ENCODE data around the gene SMAP1.

Gene SMAP1

GRCh38 chr6:70864401-70864800, 196.7 kb downstream of the SMAP1 start:
- no peak overlapping the region for H2AFZ ChIP-seq (ENCODE audit: low read depth, low read length)
- no peak overlapping the region for H3K4me3 ChIP-seq (ENCODE audit: low read length)
- peaks cover 11% of the 10 kb centered on the region for H3K36me3 ChIP-seq (ENCODE audit: insufficient read depth, low read length)
- H3K4me1 ChIP-seq (ENCODE audit: insufficient read depth, low read length), result peaks cover 12% of the 10 kb centered on the region
- H3K9me3 ChIP-seq (ENCODE audit: low read length), result no peaks in the 10 kb centered on the region
- H3K27me3 ChIP-seq (ENCODE audit: insufficient read depth, low read length), result no peaks in the 10 kb centered on the region

GRCh38 chr6:70872469-70872868, 204.8 kb downstream of the SMAP1 start:
- Histone ChIP-seq H3K36me3 (ENCODE audit: insufficient read depth, low read length) (no peaks in the 10 kb centered on the region), H2AFZ (ENCODE audit: low read depth, low read length) (no peak overlapping the region), H3K27me3 (ENCODE audit: insufficient read depth, low read length) (no peaks in the 10 kb centered on the region), H3K4me1 (ENCODE audit: insufficient read depth, low read length) (no peaks in the 10 kb centered on the region), H3K4me3 (ENCODE audit: low read length) (no peak overlapping the region), H3K9me3 (ENCODE audit: low read length) (no peaks in the 10 kb centered on the region)

DNA sequence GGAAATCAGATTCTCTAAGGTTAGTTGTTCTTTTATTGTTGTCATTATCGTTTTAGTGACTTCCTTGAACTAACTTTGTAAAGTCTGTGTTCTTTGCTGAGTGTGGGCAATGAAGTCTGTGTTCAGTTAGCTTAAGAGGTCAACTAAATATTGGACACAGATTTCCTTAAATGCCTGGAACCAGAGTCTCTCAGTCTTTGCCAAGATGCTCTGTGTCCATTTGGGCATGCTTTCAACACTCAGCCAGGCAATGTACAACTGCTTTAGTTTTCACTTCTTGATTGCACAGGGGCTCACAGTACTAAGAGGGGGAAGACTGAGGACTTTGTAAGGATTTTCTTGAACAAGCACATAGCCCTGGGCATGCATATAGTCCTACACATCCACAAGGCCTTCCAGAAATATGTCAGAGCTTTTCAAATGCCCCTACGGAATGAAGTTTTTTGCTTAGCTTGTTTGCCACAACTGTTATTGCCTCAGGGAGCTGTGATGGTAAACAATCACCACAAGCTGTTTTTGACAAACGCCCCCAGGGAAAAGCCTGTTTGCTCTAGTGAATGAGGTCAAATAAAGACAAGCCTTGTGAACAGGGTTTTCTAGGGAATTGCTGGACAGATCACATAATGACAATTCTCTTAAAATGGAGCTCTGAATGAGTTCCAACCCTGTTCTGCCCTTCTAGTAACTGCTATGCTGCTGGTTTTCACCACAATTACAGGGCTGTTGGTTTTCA, 206.7 kb downstream of the SMAP1 start:
- H3K4me3 ChIP-seq (ENCODE audit: low read length), result no peak overlapping the region

GRCh38 chr6:70879496-70879895, 211.8 kb downstream of the SMAP1 start:
- Histone ChIP-seq H2AFZ (ENCODE audit: low read depth, low read length) (no peak overlapping the region), H3K9me3 (ENCODE audit: low read length) (no peaks in the 10 kb centered on the region), H3K36me3 (ENCODE audit: insufficient read depth, low read length) (no peaks in the 10 kb centered on the region), H3K4me3 (ENCODE audit: low read length) (no peak overlapping the region), H3K27me3 (ENCODE audit: insufficient read depth, low read length) (no peaks in the 10 kb centered on the region), H3K4me1 (ENCODE audit: insufficient read depth, low read length) (no peaks in the 10 kb centered on the region)

More for the DNA sequence above, 206.7 kb downstream of the SMAP1 start:
- Histone ChIP-seq H3K36me3 (ENCODE audit: insufficient read depth, low read length) (no peaks in the 10 kb centered on the region), H3K9me3 (ENCODE audit: low read length) (no peaks in the 10 kb centered on the region), H3K27me3 (ENCODE audit: insufficient read depth, low read length) (no peaks in the 10 kb centered on the region), H3K4me1 (ENCODE audit: insufficient read depth, low read length) (no peaks in the 10 kb centered on the region), H2AFZ (ENCODE audit: low read depth, low read length) (no peak overlapping the region)

DNA sequence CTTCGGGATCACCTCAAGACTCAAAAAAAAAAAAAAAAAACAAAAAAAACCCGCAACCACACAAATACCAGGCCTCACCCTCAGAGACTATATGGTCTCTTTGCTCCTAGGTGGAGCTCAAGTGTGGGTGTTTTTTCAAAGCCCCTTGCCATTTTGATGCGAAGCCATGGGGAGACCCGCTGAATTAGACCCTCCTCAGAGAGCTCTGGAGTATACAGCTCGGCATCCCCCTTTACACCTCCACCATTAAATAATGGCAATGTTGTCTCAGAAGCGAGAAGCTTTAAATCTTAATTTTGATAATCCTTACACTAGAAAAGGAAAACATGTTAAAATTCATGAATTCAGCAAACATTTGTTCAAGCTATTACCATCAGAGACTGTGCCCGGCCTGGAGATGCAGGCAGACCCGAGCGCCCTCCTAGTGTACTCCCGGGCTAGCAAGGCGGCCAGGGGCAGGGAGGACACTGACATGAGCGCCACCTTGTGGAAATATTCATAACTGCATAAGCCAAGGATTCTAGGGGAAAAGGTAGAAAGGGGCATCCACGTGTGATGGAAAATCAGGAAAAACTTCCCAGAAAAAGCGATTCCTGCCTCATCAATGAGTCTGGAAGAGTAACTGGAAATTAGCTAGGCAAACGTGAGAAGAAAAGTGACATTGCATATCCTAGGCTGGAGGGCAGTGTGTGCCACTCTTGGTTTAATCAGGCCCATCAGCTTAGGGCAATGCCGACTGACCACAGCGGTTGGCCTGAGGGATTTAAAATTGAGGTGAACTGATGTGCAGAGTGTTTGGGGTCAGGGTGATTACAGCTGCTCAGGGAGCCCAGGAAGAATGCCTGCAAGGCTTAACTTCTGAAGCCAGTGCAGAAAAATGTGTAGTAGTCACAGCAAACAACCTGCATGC, 216.6 kb downstream of the SMAP1 start:
- Histone ChIP-seq H3K36me3 (ENCODE audit: insufficient read depth, low read length) (no peaks in the 10 kb centered on the region), H2AFZ (ENCODE audit: low read depth, low read length) (no peak overlapping the region), H3K27me3 (ENCODE audit: insufficient read depth, low read length) (no peaks in the 10 kb centered on the region), H3K4me1 (ENCODE audit: insufficient read depth, low read length) (no peaks in the 10 kb centered on the region), H3K9me3 (ENCODE audit: low read length) (no peaks in the 10 kb centered on the region), H3K4me3 (ENCODE audit: low read length) (no peak overlapping the region)

GRCh38 chr6:70886071-70886470, 218.4 kb downstream of the SMAP1 start:
- no peak overlapping the region for H3K4me3 ChIP-seq (ENCODE audit: low read length)
- no peak overlapping the region for H2AFZ ChIP-seq (ENCODE audit: low read depth, low read length)
- H3K9me3 ChIP-seq (ENCODE audit: low read length), result no peaks in the 10 kb centered on the region
- no peaks in the 10 kb centered on the region for H3K4me1 ChIP-seq (ENCODE audit: insufficient read depth, low read length)
- no peaks in the 10 kb centered on the region for H3K27me3 ChIP-seq (ENCODE audit: insufficient read depth, low read length)
- H3K36me3 ChIP-seq (ENCODE audit: insufficient read depth, low read length), result no peaks in the 10 kb centered on the region

GRCh38 chr6:70886661-70887060, 219.0 kb downstream of the SMAP1 start:
- Histone ChIP-seq H2AFZ (ENCODE audit: low read depth, low read length) (no peak overlapping the region), H3K27me3 (ENCODE audit: insufficient read depth, low read length) (no peaks in the 10 kb centered on the region), H3K4me1 (ENCODE audit: insufficient read depth, low read length) (no peaks in the 10 kb centered on the region), H3K36me3 (ENCODE audit: insufficient read depth, low read length) (no peaks in the 10 kb centered on the region), H3K9me3 (ENCODE audit: low read length) (no peaks in the 10 kb centered on the region), H3K4me3 (ENCODE audit: low read length) (no peak overlapping the region)

GRCh38 chr6:70889270-70889669, 221.6 kb downstream of the SMAP1 start:
- Histone ChIP-seq H3K27me3 (ENCODE audit: insufficient read depth, low read length) (no peaks in the 10 kb centered on the region), H3K4me3 (ENCODE audit: low read length) (no peak overlapping the region), H3K36me3 (ENCODE audit: insufficient read depth, low read length) (no peaks in the 10 kb centered on the region), H2AFZ (ENCODE audit: low read depth, low read length) (no peak overlapping the region), H3K4me1 (ENCODE audit: insufficient read depth, low read length) (no peaks in the 10 kb centered on the region), H3K9me3 (ENCODE audit: low read length) (no peaks in the 10 kb centered on the region)

GRCh38 chr6:70894001-70894400, 226.3 kb downstream of the SMAP1 start:
- Histone ChIP-seq H2AFZ (ENCODE audit: low read depth, low read length) (no peak overlapping the region), H3K4me3 (ENCODE audit: low read length) (no peak overlapping the region), H3K27me3 (ENCODE audit: insufficient read depth, low read length) (no peaks in the 10 kb centered on the region), H3K9me3 (ENCODE audit: low read length) (no peaks in the 10 kb centered on the region), H3K4me1 (ENCODE audit: insufficient read depth, low read length) (no peaks in the 10 kb centered on the region), H3K36me3 (ENCODE audit: insufficient read depth, low read length) (no peaks in the 10 kb centered on the region)

- no peak overlapping the region for H3K4me3 ChIP-seq (ENCODE audit: low read length)
- no peaks in the 10 kb centered on the region for H3K4me1 ChIP-seq (ENCODE audit: insufficient read depth, low read length)
- H3K9me3 ChIP-seq (ENCODE audit: low read length), result no peaks in the 10 kb centered on the region
- no peaks in the 10 kb centered on the region for H3K36me3 ChIP-seq (ENCODE audit: insufficient read depth, low read length)
- no peaks in the 10 kb centered on the region for H3K27me3 ChIP-seq (ENCODE audit: insufficient read depth, low read length)
- H2AFZ ChIP-seq (ENCODE audit: low read depth, low read length), result no peak overlapping the region
These were observed 232.4 kb downstream of the SMAP1 start for GRCh38 chr6:70900047-70900446.

- H2AFZ ChIP-seq (ENCODE audit: low read depth, low read length), result no peak overlapping the region
- H3K4me1 ChIP-seq (ENCODE audit: insufficient read depth, low read length), result no peaks in the 10 kb centered on the region
- H3K27me3 ChIP-seq (ENCODE audit: insufficient read depth, low read length), result no peaks in the 10 kb centered on the region
- no peak overlapping the region for H3K4me3 ChIP-seq (ENCODE audit: low read length)
- no peaks in the 10 kb centered on the region for H3K36me3 ChIP-seq (ENCODE audit: insufficient read depth, low read length)
- no peaks in the 10 kb centered on the region for H3K9me3 ChIP-seq (ENCODE audit: low read length)
These were observed 233.6 kb downstream of the SMAP1 start for GRCh38 chr6:70901324-70901723.

GRCh38 chr6:70903665-70904452, 236.2 kb downstream of the SMAP1 start:
- Histone ChIP-seq H3K4me1 (ENCODE audit: insufficient read depth, low read length) (no peaks in the 10 kb centered on the region), H3K4me3 (ENCODE audit: low read length) (no peak overlapping the region), H3K36me3 (ENCODE audit: insufficient read depth, low read length) (no peaks in the 10 kb centered on the region), H3K27me3 (ENCODE audit: insufficient read depth, low read length) (no peaks in the 10 kb centered on the region), H2AFZ (ENCODE audit: low read depth, low read length) (no peak overlapping the region), H3K9me3 (ENCODE audit: low read length) (no peaks in the 10 kb centered on the region)

DNA sequence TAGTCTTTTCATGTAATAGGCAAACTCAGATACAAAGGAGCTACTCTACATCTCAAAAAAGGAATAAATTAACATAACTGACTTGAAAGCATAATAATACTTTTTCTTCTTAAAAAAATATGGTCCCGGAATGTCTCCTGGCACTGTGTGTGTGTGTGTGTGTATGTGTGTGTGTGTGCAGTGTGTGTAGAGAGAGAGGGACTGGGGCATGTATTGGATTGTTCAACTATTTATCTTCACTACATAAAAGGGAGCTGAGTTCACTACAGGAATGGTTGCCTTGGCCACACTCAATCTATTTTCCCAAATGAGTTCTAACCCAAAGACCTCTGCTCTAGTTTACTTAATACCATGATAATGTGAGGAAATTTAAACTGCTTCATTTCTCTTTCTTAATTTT, 238.1 kb downstream of the SMAP1 start:
- H3K9me3 ChIP-seq (ENCODE audit: low read length), result no peaks in the 10 kb centered on the region

More for the DNA sequence above, 238.1 kb downstream of the SMAP1 start:
- Histone ChIP-seq H2AFZ (ENCODE audit: low read depth, low read length) (no peak overlapping the region), H3K4me3 (ENCODE audit: low read length) (no peak overlapping the region), H3K27me3 (ENCODE audit: insufficient read depth, low read length) (no peaks in the 10 kb centered on the region), H3K36me3 (ENCODE audit: insufficient read depth, low read length) (no peaks in the 10 kb centered on the region), H3K4me1 (ENCODE audit: insufficient read depth, low read length) (no peaks in the 10 kb centered on the region)

All from neuron (in vitro differentiated cells).